ENCODE measurements around the gene H2BK1. TPM values are rescaled to one million over a fixed set of nuclear protein-coding genes. Genes with fewer than 3 reads are reported as not detected.

Gene H2BK1
- total RNA-seq, 4 donors from 2014 or later: not detected

- DNase-seq (ENCODE audit: low spot score in 2 of 2): no peak
- intact Hi-C loops (cut with DNase I; ENCODE audit: low total_unique reads): no loop called here
- TF ChIP-seq POLR2A (IDR thresholded peaks at IDR 0.05) (no peak), CTCF (IDR thresholded peaks at IDR 0.05) (no peak)
These were observed 12.4 kb downstream of the H2BK1 start for GRCh38 chr7:151197932-151198331.

GRCh38 chr7:151195616-151196450 lies 14.5 kb downstream of the H2BK1 start:
- no peak for DNase-seq (ENCODE audit: low spot score in 2 of 2)
- no peak for TF ChIP-seq CTCF (IDR thresholded peaks at IDR 0.05)
- TF ChIP-seq POLR2A (IDR thresholded peaks at IDR 0.05): no peak
- 48 to 54% methylated on average over 19 of the region's 19 CpGs for WGBS, 2 donors
- intact Hi-C loops (cut with DNase I; ENCODE audit: low total_unique reads): no loop called here
- H3K4me3 ChIP-seq (ENCODE audit: low read depth, poor library complexity, severe bottlenecking): no peak overlapping the region

More at GRCh38 chr7:151197932-151198331, 12.4 kb downstream of the H2BK1 start:
- H3K4me3 ChIP-seq (ENCODE audit: low read depth, poor library complexity, severe bottlenecking): no peak overlapping the region

GRCh38 chr7:151194188-151194587 lies 16.1 kb downstream of the H2BK1 start:
- H3K4me3 ChIP-seq (ENCODE audit: low read depth, poor library complexity, severe bottlenecking): no peak overlapping the region
- 85 to 87% methylated on average over 7 of the region's 7 CpGs for WGBS, 2 donors
- TF ChIP-seq CTCF (IDR thresholded peaks at IDR 0.05) (no peak), POLR2A (IDR thresholded peaks at IDR 0.05) (no peak)
- no peak for DNase-seq (ENCODE audit: low spot score in 2 of 2)
- intact Hi-C loops (cut with DNase I; ENCODE audit: low total_unique reads): no loop called here

- no peak overlapping the region for H3K4me3 ChIP-seq (ENCODE audit: low read depth, poor library complexity, severe bottlenecking)
- WGBS, 2 donors: 89 to 95% methylated on average over 14 of the region's 14 CpGs
- DNase-seq (ENCODE audit: low spot score in 2 of 2): no peak
- intact Hi-C loops (cut with DNase I; ENCODE audit: low total_unique reads): no loop called here
- TF ChIP-seq CTCF (IDR thresholded peaks at IDR 0.05): no peak
- TF ChIP-seq POLR2A (IDR thresholded peaks at IDR 0.05): no peak
These were observed 16.9 kb downstream of the H2BK1 start for GRCh38 chr7:151193203-151193978.

- TF ChIP-seq POLR2A (IDR thresholded peaks at IDR 0.05) (no peak), CTCF (IDR thresholded peaks at IDR 0.05) (no peak)
- WGBS, 2 donors: 93 to 94% methylated on average over 22 to 23 of the region's 23 CpGs
- intact Hi-C loops (cut with DNase I; ENCODE audit: low total_unique reads): no loop called here
- DNase-seq (ENCODE audit: low spot score in 2 of 2): no peak
- no peak overlapping the region for H3K4me3 ChIP-seq (ENCODE audit: low read depth, poor library complexity, severe bottlenecking)
These were observed 18.2 kb downstream of the H2BK1 start for GRCh38 chr7:151192002-151192539.

All from lower leg skin (tissue), 4 donors.